Activated T-cell treated with anti-CD3 and anti-CD28 coated beads, Interleukin-2, amount 50 U/mL, for 48 hours (primary cell): ENCODE data around the gene NEURL4.
A peak's percentile ranks its signal among the peaks of the same experiment; 100 is the strongest.

Experiments used
- DNase-seq, 2 experiments: peaks; one replicate each; pipeline ENCODE4 v3.0.0-alpha.2; 2020

The NEURL4 gene

GRCh38 chr17:7295230-7296180 is 33.6 kb downstream of the NEURL4 start:
- DNase-seq: peak in 1 of 2 experiments; percentile 27

GRCh38 chr17:7294614-7295153 is 34.5 kb downstream of the NEURL4 start, which contains the start of gene YBX2:
Gene YBX2, minus strand, starts transcription at chr17:7294639. Its CDS starts 139 bp downstream, at chr17:7294500.
- peak; percentile 81 to 87 for DNase-seq

- peak; percentile 29 to 47 for DNase-seq
Observed at GRCh38 chr17:7293816-7294613, 35.1 kb downstream of the NEURL4 start.

- no peak for DNase-seq
Observed at GRCh38 chr17:7293159-7293558, 36.0 kb downstream of the NEURL4 start.

- no peak for DNase-seq
Observed at GRCh38 chr17:7292729-7293128, 36.4 kb downstream of the NEURL4 start.

- no peak for DNase-seq
Observed at GRCh38 chr17:7292194-7292593, 36.9 kb downstream of the NEURL4 start.

GRCh38 chr17:7290685-7291084 is 38.5 kb downstream of the NEURL4 start:
- no peak for DNase-seq

GRCh38 chr17:7290166-7290565 is 39.0 kb downstream of the NEURL4 start:
- DNase-seq: no peak

GRCh38 chr17:7289256-7290032 is 39.7 kb downstream of the NEURL4 start:
- DNase-seq: no peak

- no peak for DNase-seq
Observed at GRCh38 chr17:7285679-7286078, 43.5 kb downstream of the NEURL4 start.

GRCh38 chr17:7284911-7285310 is 44.2 kb downstream of the NEURL4 start:
- no peak for DNase-seq

- no peak for DNase-seq
Observed at GRCh38 chr17:7283471-7284216, 45.5 kb downstream of the NEURL4 start.

- peak in 1 of 2 experiments; percentile 25 for DNase-seq
Observed at GRCh38 chr17:7282752-7283321, 46.3 kb downstream of the NEURL4 start.

- DNase-seq: peak; percentile 26
Observed at GRCh38 chr17:7281953-7282751, 47.0 kb downstream of the NEURL4 start.

- peak; percentile 94 for DNase-seq
Observed at GRCh38 chr17:7281074-7281952, 47.8 kb downstream of the NEURL4 start, which contains the start of gene SLC2A4. Gene SLC2A4, plus strand, starts transcription at chr17:7281718. Its CDS starts 217 bp downstream, at chr17:7281935.

GRCh38 chr17:7280519-7281073 is 48.5 kb downstream of the NEURL4 start:
- DNase-seq: peak; percentile 93 to 94

GRCh38 chr17:7279448-7279847 is 49.7 kb downstream of the NEURL4 start:
- DNase-seq: no peak

GRCh38 chr17:7266784-7267183 is 62.4 kb downstream of the NEURL4 start:
- DNase-seq: no peak
